Neural cell (in vitro differentiated cells): ENCODE results near the gene BRD2. TPM values are rescaled to one million over a fixed set of nuclear protein-coding genes. Genes with fewer than 3 reads are reported as not detected.

ENCODE experiments used
- H2AFZ ChIP-seq: fragments of 200-600, 300-800 bp; sonication (generic), shearing (Covaris generic); 2 replicates; pipeline ENCODE4 v1.6.0; 2014; ENCODE audit warnings: low read depth, mild to moderate bottlenecking, antibody characterized with exemption, low read length, moderate library complexity
- H3F3A ChIP-seq: fragments of 200-600 bp; shearing (Covaris generic); 2 replicates; pipeline ENCODE4 v1.6.1; 2016; ENCODE audit warnings: mild to moderate bottlenecking, moderate library complexity, mixed read lengths, antibody characterized with exemption, low read length; ENCODE audit not compliant: insufficient read depth, poor library complexity, severe bottlenecking
- H3K27ac ChIP-seq: fragments of 200-600, 300-800 bp; sonication (generic), shearing (Covaris generic); 2 replicates; pipeline ENCODE4 v1.5.1; 2014; ENCODE audit warnings: mild to moderate bottlenecking, low read length, moderate library complexity
- H3K27me3 ChIP-seq: fragments of 300-800, 200-600 bp; sonication (generic), shearing (Covaris generic); 2 replicates; pipeline ENCODE4 v1.6.0; 2014; ENCODE audit warnings: mild to moderate bottlenecking, low read depth, low read length, moderate library complexity; ENCODE audit not compliant: insufficient read depth
- H3K36me3 ChIP-seq: fragments of 300-800, 200-600 bp; sonication (generic), shearing (Covaris generic); 2 replicates; pipeline ENCODE4 v1.5.1; 2014; ENCODE audit warnings: mild to moderate bottlenecking, antibody characterized with exemption, low read length, moderate library complexity; ENCODE audit not compliant: insufficient read depth
- H3K4me2 ChIP-seq: fragments of 300-800, 200-600 bp; sonication (generic), shearing (Covaris generic); 2 replicates; pipeline ENCODE4 v1.6.0; 2014; ENCODE audit warnings: mild to moderate bottlenecking, low read length
- H3K4me3 ChIP-seq: fragments of 300-800, 200-600 bp; sonication (generic), shearing (Covaris generic); 2 replicates; pipeline ENCODE4 v1.5.1; 2014; ENCODE audit warnings: mild to moderate bottlenecking, low read length, moderate library complexity
- H3K79me2 ChIP-seq: fragments of 200-600 bp; shearing (Covaris generic); replicated peaks from 2 replicates; pipeline ENCODE4 v1.6.0; 2014; ENCODE audit warnings: mild to moderate bottlenecking, low read length, moderate library complexity; ENCODE audit not compliant: insufficient read depth
- H3K9ac ChIP-seq: fragments of 300-800, 200-600 bp; sonication (generic), shearing (Covaris generic); 2 replicates; pipeline ENCODE4 v1.6.1; 2016; ENCODE audit warnings: mild to moderate bottlenecking, low read length, mixed read lengths
- H3K9me2 ChIP-seq: fragments of 200-600 bp; shearing (Covaris generic); 2 replicates; pipeline ENCODE4 v1.6.1; 2016; ENCODE audit warnings: mild to moderate bottlenecking, low read length, mixed read lengths; ENCODE audit not compliant: insufficient read depth
- H3K9me3 ChIP-seq: fragments of 200-600, 300-800 bp; sonication (generic), shearing (Covaris generic); 2 replicates; pipeline ENCODE4 v1.6.1; 2016; ENCODE audit warnings: mild to moderate bottlenecking, mixed run types, low read length, moderate library complexity, mixed read lengths
- H4K20me1 ChIP-seq: fragments of 200-600 bp; shearing (Covaris generic); 2 replicates; pipeline ENCODE4 v1.6.1; 2016; ENCODE audit warnings: mild to moderate bottlenecking, mixed run types; ENCODE audit not compliant: insufficient read depth
- CTCF ChIP-seq: fragments of 450-650 bp; IDR thresholded peaks from 2 replicates; pipeline ENCODE4 v1.5.1; 2014; ENCODE audit warnings: antibody characterized with exemption, mild to moderate bottlenecking, moderate library complexity; ENCODE audit not compliant: poor library complexity, severe bottlenecking
- EP300 ChIP-seq: fragments of 450-650 bp; conservative IDR thresholded peaks from 2 replicates; pipeline ENCODE4 v1.6.1; 2014; ENCODE audit warnings: antibody characterized with exemption, mild to moderate bottlenecking, moderate library complexity; ENCODE audit not compliant: poor library complexity, severe bottlenecking
- EZH2 ChIP-seq: fragments of 200-600, 300-800 bp; shearing (Covaris generic), sonication (generic); IDR thresholded peaks from 2 replicates; pipeline ENCODE4 v1.6.1; 2014; ENCODE audit warnings: antibody characterized with exemption, low read length, borderline replicate concordance, mild to moderate bottlenecking; ENCODE audit not compliant: insufficient read depth, poor library complexity, severe bottlenecking
- MXI1 ChIP-seq: fragments of 450-650 bp; conservative IDR thresholded peaks from 2 replicates; pipeline ENCODE4 v1.6.1; 2014; ENCODE audit warnings: antibody characterized with exemption, mild to moderate bottlenecking; ENCODE audit not compliant: poor library complexity, severe bottlenecking
- POLR2AphosphoS5 ChIP-seq: IDR thresholded peaks from 2 replicates; pipeline ENCODE4 v1.6.1; 2012
- RAD21 ChIP-seq: fragments of 450-650 bp; conservative IDR thresholded peaks from 2 replicates; pipeline ENCODE4 v1.6.1; 2014; ENCODE audit warnings: antibody characterized with exemption, mild to moderate bottlenecking, moderate library complexity
- REST ChIP-seq: IDR thresholded peaks from 2 replicates; pipeline ENCODE4 v1.6.1; 2012; ENCODE audit warnings: borderline replicate concordance
- SMC3 ChIP-seq: fragments of 450-650 bp; conservative IDR thresholded peaks from 2 replicates; pipeline ENCODE4 v1.6.1; 2014; ENCODE audit warnings: antibody characterized with exemption, mild to moderate bottlenecking, moderate library complexity; ENCODE audit not compliant: poor library complexity
- TAF1 ChIP-seq: IDR thresholded peaks from 2 replicates; pipeline ENCODE4 v1.6.1; 2012; ENCODE audit warnings: low read depth
- polyA plus RNA-seq: library from polyadenylated mRNA; depleted of rRNA; stranded (reverse); fragments of >200 nt; gene quantifications from 2 replicates; pipeline ENCODE4 v1.2.3, GENCODE V29; 2014

The BRD2 gene
- polyA plus RNA-seq, 1 donor from 2014 or later: 107 TPM

GRCh38 chr6:32983493-32983848 is 15.1 kb downstream of the BRD2 start:
- Histone ChIP-seq H3K27ac (no peak overlapping the region), H3K4me3 (no peak overlapping the region), H3K9me3 (no peaks in the 10 kb centered on the region), H3K79me2 (peaks cover 5% of the 10 kb centered on the region), H4K20me1 (peaks cover 3% of the 10 kb centered on the region), H2AFZ (no peak overlapping the region), H3K9me2 (no peaks in the 10 kb centered on the region), H3K36me3 (peaks cover 9% of the 10 kb centered on the region), H3K9ac (no peak overlapping the region), H3K27me3 (no peaks in the 10 kb centered on the region), H3K4me2 (no peak overlapping the region), H3F3A (no peaks in the 10 kb centered on the region)
- TF ChIP-seq TAF1 (no peak), MXI1 (no peak), EP300 (no peak), SMC3 (no peak), EZH2 (no peak), RAD21 (no peak)

GRCh38 chr6:32983964-32984621 is 15.7 kb downstream of the BRD2 start:
- Histone ChIP-seq H2AFZ (no peak overlapping the region), H3K9me2 (no peaks in the 10 kb centered on the region), H3K9ac (no peak overlapping the region), H3K4me2 (no peak overlapping the region), H3K36me3 (peaks cover 9% of the 10 kb centered on the region), H3K27ac (no peak overlapping the region), H3K9me3 (no peaks in the 10 kb centered on the region), H3K4me3 (no peak overlapping the region), H3F3A (no peaks in the 10 kb centered on the region), H3K79me2 (peaks cover 1% of the 10 kb centered on the region), H3K27me3 (no peaks in the 10 kb centered on the region), H4K20me1 (no peaks in the 10 kb centered on the region)
- TF ChIP-seq REST: no peak
- TF ChIP-seq CTCF: no peak
- TF ChIP-seq SMC3: no peak
- no peak for TF ChIP-seq EP300
- TF ChIP-seq RAD21: no peak
- TF ChIP-seq POLR2AphosphoS5: no peak
- TF ChIP-seq EZH2: no peak
- TF ChIP-seq TAF1: no peak
- TF ChIP-seq MXI1: no peak
